Heart left ventricle (tissue), 16 donors: Measurements from ENCODE around the gene MTHFR. TPM values are rescaled to one million over a fixed set of nuclear protein-coding genes. Genes with fewer than 3 reads are reported as not detected.

Experiments
- ATAC-seq, 4 donors: fragments of 200-7000 bp; cut with Tn5 transposase; one replicate each; pipeline ENCODE4 v1.9.1; 2020 to 2022; ENCODE audit warnings: moderate library complexity in 4 of 4, mild to moderate bottlenecking in 3 of 4, moderate number of reproducible peaks in 1 of 4
- DNase-seq, 5 donors: peaks; one replicate each; pipeline ENCODE4 v3.0.0-alpha.2; 2020
- H3K27ac ChIP-seq, 12 donors: fragments of 200-600 bp; sonication (generic) in 4 of 12; one replicate each; pipeline versions ENCODE4 v1.5.0 to v1.8.0; 2016 to 2022; ENCODE audit warnings: mild to moderate bottlenecking in 2 of 12
- H3K27me3 ChIP-seq, 9 donors: fragments of 200-600 bp; sonication (generic) in 2 of 9; one replicate each; pipeline versions ENCODE4 v1.5.1 to v1.8.0; 2016 to 2022; ENCODE audit warnings: mild to moderate bottlenecking in 3 of 9
- H3K36me3 ChIP-seq, 9 donors: fragments of 200-600 bp; sonication (generic) in 2 of 9; one replicate each; pipeline versions ENCODE4 v1.5.0 to v1.8.0; 2018 to 2022; ENCODE audit warnings: mild to moderate bottlenecking in 2 of 9
- H3K4me1 ChIP-seq, 12 donors: fragments of 200-600 bp; sonication (generic) in 4 of 12; one replicate each; pipeline versions ENCODE4 v1.5.0 to v1.8.0; 2016 to 2022; ENCODE audit warnings: mild to moderate bottlenecking in 3 of 12
- H3K4me3 ChIP-seq, 12 donors: fragments of 200-600 bp; sonication (generic) in 4 of 12; one replicate each; pipeline versions ENCODE4 v1.5.0 to v1.8.0; 2017 to 2022; ENCODE audit warnings: mild to moderate bottlenecking in 9 of 12, moderate library complexity in 4 of 12
- H3K9me3 ChIP-seq, 12 donors: fragments of 200-600 bp; sonication (generic) in 4 of 12; one replicate each; pipeline versions ENCODE4 v1.5.0 to v1.8.0; 2016 to 2022; ENCODE audit warnings: mild to moderate bottlenecking in 1 of 12
- POLR2A ChIP-seq, 2 donors: fragments of 450-650 bp; IDR thresholded peaks; one replicate each; pipeline ENCODE4 v1.6.1; 2017; ENCODE audit warnings: antibody characterized with exemption in 2 of 2, mild to moderate bottlenecking in 2 of 2, moderate library complexity in 2 of 2
- WGBS, 4 donors: extraction: QIAGEN DNeasy Blood & Tissue Kit in 2 of 4; methylation state at CpG; one replicate each; pipeline versions ENCODE4 v1.1.5 to v1.1.7; 2013 to 2018; 5-methylcytosine and 5-hydroxymethylcytosine counted together
- intact Hi-C, 10 donors: fragments of 100-400 bp; cut with DNase I; formaldehyde crosslinking; loops; one replicate each; pipeline versions ENCODE4 v1.11.1 to v1.14.2; 2022
- polyA plus RNA-seq, 2 donors: library from polyadenylated mRNA; stranded (reverse); fragments of 200-250 nt; gene quantifications; one replicate each; pipeline ENCODE4 v1.2.3, GENCODE V29; 2013
- total RNA-seq, 9 donors: library from RNA; depleted of rRNA in 2 of 9; stranded (reverse); fragments of >200 nt in 2 of 9; fragmentation: NEBNext Ultra II Directional in 3 of 9; extraction: Animal tissue kit (Norgen Biotek cat#: 25700) in 3 of 9; gene quantifications; one replicate each; pipeline versions ENCODE4 v1.1.0 to v1.2.4, GENCODE V29; 2016 to 2023
- TF ChIP-seq, protein P1 (sequence below), 12 donors: fragments of 200-600 bp; sonication (generic) in 4 of 12; IDR thresholded peaks; one replicate each; pipeline versions ENCODE4 v1.5.0 to v1.8.0; 2018 to 2022; ENCODE audit warnings: antibody characterized with exemption in 12 of 12, mild to moderate bottlenecking in 5 of 12
- donor health status: ischemic (EF 13 %, LVEDD 7.1; RV severe dilation, severe dysfunction).
- donor health status: healthy with polysubstance abuse.
- donor health status: DM: no; HTN: yes; CAD: no.
- donor health status: DM: no; HTN: no; CAD: no.
- donor health status: ischemic (EF 25% LVEDD 6.9; RV normal size, moderate dysfunction).
- donor health status: ischemic (EF 25% LVEDD 5.7; RV mildly dilated, moderate dysfunction).
- donor health status: healthy.
- donor health status: DM: yes; HTN: yes; CAD: no.
- donor health status: ischemic (EF 35%, LVEDD 5.7; RV mildly dilated, moderate dysfunction).
- donor health status: nonischemic (EF 11% LVEDD 7.7; RV severe dilation, severe dysfunction).
- donor health status: DM: yes; HTN: yes; CAD: no.
- donor health status: PGD.
- donor health status: ischemic (EF 29% LVEDD 5.4; RV normal size, mild dysfunction).
- donor health status: nonischemic (EF 23%, LVEDD 6.1; RV moderate dilation, normal function).

MTHFR gene
- total and polyA plus RNA-seq, 11 donors, result 21.9 to 61.2 (median 38.1) TPM

GRCh38 chr1:11836955-11837766 is 31.4 kb upstream of the MTHFR start:
- ATAC-seq (no peak), DNase-seq (no peak)
- Histone ChIP-seq H3K4me1 (peaks cover 0 to 27% (median 11%) of the 10 kb centered on the region in 12 donors), H3K36me3 (peaks cover 10 to 100% (median 98%) of the 10 kb centered on the region in 9 donors), H3K4me3 (no peak overlapping the region), H3K9me3 (no peaks in the 10 kb centered on the region), H3K27me3 (no peaks in the 10 kb centered on the region), H3K27ac (no peak overlapping the region)
- intact Hi-C loops, result loop anchor here in 9 of 10 donors (5.0 to 10.0 kb wide), 4 partner anchors 70 to 195 kb away; no protein-coding TSS in a partner anchor
- no peak for TF ChIP-seq POLR2A (IDR thresholded peaks at IDR 0.05)
- TF ChIP-seq, protein P1, sequence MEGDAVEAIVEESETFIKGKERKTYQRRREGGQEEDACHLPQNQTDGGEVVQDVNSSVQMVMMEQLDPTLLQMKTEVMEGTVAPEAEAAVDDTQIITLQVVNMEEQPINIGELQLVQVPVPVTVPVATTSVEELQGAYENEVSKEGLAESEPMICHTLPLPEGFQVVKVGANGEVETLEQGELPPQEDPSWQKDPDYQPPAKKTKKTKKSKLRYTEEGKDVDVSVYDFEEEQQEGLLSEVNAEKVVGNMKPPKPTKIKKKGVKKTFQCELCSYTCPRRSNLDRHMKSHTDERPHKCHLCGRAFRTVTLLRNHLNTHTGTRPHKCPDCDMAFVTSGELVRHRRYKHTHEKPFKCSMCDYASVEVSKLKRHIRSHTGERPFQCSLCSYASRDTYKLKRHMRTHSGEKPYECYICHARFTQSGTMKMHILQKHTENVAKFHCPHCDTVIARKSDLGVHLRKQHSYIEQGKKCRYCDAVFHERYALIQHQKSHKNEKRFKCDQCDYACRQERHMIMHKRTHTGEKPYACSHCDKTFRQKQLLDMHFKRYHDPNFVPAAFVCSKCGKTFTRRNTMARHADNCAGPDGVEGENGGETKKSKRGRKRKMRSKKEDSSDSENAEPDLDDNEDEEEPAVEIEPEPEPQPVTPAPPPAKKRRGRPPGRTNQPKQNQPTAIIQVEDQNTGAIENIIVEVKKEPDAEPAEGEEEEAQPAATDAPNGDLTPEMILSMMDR (IDR thresholded peaks at IDR 0.05), result no peak
- WGBS, 4 donors, result 89 to 90% (median 89%) methylated on average over 33 to 36 of the region's 36 CpGs

DNA sequence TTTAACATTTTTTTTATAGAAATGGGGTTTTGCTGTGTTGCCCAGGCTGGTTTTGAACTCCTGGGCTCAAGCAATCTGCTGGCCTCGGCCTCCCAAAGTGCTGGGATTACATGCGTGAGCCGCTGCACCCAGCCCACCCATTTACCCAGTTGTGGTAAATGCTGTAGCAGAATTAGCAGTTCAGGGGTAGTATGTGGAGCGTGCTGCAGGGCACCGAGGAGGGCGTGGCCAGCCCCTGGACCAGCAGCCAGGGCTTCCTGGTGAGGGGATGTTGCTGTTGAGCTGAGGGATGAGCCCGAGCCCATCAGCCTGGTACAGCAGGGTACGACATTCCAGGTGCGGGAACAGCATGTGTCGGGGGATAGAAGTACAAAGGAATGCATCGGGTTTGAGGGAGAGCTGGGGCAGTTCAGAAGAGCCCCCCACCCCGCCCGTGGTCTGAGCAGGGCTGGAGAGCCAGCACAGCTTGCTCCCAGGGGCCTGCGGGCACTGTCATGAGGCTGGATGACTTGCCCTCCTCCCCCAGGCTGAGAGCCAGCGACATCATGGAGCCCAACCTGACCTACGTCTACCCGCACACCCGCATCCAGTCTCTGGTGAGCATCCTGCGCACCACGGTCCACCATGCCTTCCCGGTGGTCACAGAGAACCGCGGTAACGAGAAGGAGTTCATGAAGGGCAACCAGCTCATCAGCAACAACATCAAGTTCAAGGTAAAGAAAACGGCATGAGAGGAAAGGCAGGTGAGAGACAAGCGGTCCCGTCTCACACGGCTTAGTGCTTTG is 29.9 kb upstream of the MTHFR start:
- no peak overlapping the region for H3K27ac ChIP-seq
- H3K9me3 ChIP-seq, result no peaks in the 10 kb centered on the region
- H3K4me1 ChIP-seq, result peaks cover 0 to 13% (median 0%) of the 10 kb centered on the region in 12 donors
- intact Hi-C loops, result loop anchor here in 9 of 10 donors (5.0 to 10.0 kb wide), 4 partner anchors 72 to 197 kb away; no protein-coding TSS in a partner anchor
- 91 to 95% (median 94%) methylated on average over 20 to 28 of the region's 28 CpGs for WGBS, 4 donors
- TF ChIP-seq, protein P1 (IDR thresholded peaks at IDR 0.05), result no peak
- TF ChIP-seq POLR2A (IDR thresholded peaks at IDR 0.05), result no peak
- H3K4me3 ChIP-seq, result no peak overlapping the region
- ATAC-seq, result no peak
- peaks cover 10 to 100% (median 98%) of the 10 kb centered on the region in 9 donors for H3K36me3 ChIP-seq
- DNase-seq, result no peak
- H3K27me3 ChIP-seq, result no peaks in the 10 kb centered on the region

DNA sequence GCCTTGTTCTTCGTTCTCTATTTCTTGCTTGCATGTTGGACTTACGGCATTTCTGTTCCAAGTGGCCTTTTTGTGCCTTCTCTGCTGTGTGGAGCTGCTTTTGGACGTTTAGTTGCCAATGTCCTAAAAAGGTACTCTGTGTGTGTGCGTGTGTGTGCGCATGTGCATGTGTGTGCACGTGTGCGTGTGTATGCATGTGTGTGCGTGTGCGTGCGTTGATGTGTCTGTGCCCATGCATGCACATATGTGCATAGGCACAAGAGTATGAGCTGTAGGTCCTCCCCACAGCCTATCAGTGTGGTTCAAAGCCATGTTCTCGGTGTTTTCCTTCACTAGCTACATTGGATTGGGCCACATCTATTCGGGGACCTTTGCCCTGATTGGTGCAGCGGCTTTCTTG is 28.1 kb upstream of the MTHFR start:
- Histone ChIP-seq H3K27me3 (no peaks in the 10 kb centered on the region), H3K27ac (no peak overlapping the region), H3K36me3 (peaks cover 10 to 100% (median 95%) of the 10 kb centered on the region in 9 donors), H3K9me3 (no peaks in the 10 kb centered on the region), H3K4me1 (peaks cover 0 to 4% (median 0%) of the 10 kb centered on the region in 12 donors), H3K4me3 (no peak overlapping the region)
- ATAC-seq, result no peak
- no peak for DNase-seq
- intact Hi-C loops, result loop anchor here in 2 of 10 donors (10.0 kb wide), 1 partner anchor 131 kb away; no protein-coding TSS in a partner anchor
- 91 to 96% (median 93%) methylated on average over 13 of the region's 13 CpGs for WGBS, 4 donors
- no peak for TF ChIP-seq POLR2A (IDR thresholded peaks at IDR 0.05)
- TF ChIP-seq, protein P1 (IDR thresholded peaks at IDR 0.05), result no peak

- Histone ChIP-seq H3K36me3 (peaks cover 10 to 100% (median 97%) of the 10 kb centered on the region in 9 donors), H3K27me3 (no peaks in the 10 kb centered on the region), H3K4me1 (peaks cover 0 to under 1% (median 0%) of the 10 kb centered on the region in 12 donors), H3K9me3 (no peaks in the 10 kb centered on the region), H3K27ac (no peak overlapping the region), H3K4me3 (no peak overlapping the region)
- intact Hi-C loops, result loop anchor here in 2 of 10 donors (10.0 kb wide), 1 partner anchor 131 kb away; no protein-coding TSS in a partner anchor
- DNase-seq, result no peak
- no peak for ATAC-seq
- WGBS, 4 donors, result 89 to 94% (median 92%) methylated on average over 8 of the region's 8 CpGs
- TF ChIP-seq, protein P1 (IDR thresholded peaks at IDR 0.05), result no peak
- TF ChIP-seq POLR2A (IDR thresholded peaks at IDR 0.05), result no peak
These were observed 27.7 kb upstream of the MTHFR start for GRCh38 chr1:11833497-11833896.
